GM19239 (cell line): ENCODE measurements around the gene EHBP1L1.
"Not testable (repeated sequence)": the region's sequence is repeated elsewhere in the genome, so short reads cannot be mapped to it uniquely, and the experiment has no call there.

Experiments used
- DNase-seq: peaks from one replicate; pipeline ENCODE4 v3.0.0; 2011; ENCODE audit warnings: low spot score; ENCODE audit not compliant: insufficient read length
- FAIRE-seq: peaks from 2 replicates; lab custom pipeline; 2011; peaks lifted over from hg19 to GRCh38; lab: Jason Lieb, UNC

The EHBP1L1 gene

DNA sequence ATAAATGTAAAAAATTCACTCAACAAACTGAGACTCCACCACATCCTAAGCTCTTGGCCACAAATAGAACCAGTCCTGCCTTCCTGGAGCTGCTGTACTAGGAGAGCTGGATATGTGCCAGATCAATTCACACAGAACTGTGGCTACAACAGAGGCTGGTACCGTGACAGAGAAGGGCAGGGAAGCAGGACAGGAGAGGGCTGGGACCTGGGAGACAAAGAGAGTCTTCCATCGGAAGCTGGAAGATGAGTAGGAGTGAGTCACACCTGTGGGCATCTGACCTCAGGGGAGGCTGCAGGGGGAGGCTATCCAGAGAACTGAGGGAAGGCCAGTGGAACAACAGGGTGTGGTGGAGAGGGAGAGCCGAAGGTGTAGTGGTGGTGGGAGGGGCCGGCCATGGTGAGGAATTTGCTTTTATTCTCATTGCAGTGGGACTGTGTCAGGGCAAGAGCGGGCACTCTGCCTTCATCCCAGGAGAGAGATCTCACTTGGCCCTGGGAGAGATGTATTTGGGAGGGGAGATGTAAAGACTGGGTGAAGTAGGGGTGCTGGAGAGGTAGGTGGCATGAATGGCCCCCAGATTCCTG lies 15.8 kb upstream of the EHBP1L1 start:
- no peak for FAIRE-seq
- DNase-seq, result no peak

DNA sequence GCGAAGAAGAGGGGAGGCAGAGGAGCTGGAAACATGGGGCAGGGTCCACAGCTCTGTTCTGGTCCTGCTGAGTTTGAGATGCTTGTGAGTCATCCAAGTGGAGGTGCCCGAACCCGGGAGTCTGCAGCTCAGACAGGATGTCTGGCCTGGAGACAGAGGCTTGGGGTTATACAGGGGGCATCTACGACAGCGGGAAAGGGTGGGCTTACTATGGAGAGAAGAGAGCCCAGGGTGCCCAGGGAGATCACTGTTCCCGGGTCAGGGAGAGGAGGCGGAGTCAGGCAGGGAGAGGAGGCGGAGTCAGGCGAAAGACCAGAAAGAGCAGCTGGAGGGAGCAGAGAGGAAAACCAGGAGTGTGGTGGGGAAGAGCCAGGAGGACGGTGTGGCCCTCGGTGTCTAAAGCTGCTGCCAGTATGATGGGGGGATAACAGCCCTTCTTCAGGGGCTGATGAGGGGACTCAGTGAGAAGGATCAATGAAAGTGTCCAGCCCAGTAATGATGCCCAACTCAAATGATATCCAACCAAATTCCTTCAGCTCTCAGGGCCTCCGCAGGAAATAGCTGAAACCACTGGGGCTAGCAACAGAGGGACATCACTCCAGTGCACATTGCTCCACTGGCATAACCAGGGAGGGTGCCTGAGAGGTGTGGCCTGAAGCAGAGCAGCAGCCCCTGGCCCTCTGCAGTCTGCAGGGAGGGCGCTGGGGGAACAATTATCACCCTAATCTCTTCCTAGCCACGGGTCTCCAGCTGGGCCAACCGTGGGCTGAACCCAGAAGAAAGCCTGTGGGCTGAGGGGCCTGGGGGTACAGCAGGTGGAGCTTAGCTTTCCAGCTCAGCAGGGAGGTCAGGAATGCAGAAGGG lies 15.1 kb upstream of the EHBP1L1 start:
- DNase-seq (no peak), FAIRE-seq (no peak)

DNA sequence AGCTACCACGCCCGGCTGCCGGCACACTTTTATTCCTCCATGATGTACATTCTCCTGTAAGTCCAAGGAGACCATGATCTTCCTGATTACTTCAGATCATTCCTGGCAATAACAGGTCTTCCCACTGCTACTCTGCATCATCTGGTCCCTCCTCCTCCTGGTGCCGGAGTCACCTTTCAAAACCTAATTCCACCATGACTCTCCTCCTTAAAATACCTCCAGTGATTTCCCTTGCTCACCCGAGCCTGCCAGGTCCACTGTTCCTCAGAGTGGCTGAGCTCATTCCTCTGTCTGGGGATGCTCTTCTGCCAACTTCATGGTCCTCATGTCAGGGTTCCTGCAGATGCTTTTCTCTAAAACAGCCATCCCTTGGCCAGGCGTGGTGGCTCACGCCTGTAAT lies 13.8 kb upstream of the EHBP1L1 start:
- FAIRE-seq (no peak), DNase-seq (no peak)

DNA sequence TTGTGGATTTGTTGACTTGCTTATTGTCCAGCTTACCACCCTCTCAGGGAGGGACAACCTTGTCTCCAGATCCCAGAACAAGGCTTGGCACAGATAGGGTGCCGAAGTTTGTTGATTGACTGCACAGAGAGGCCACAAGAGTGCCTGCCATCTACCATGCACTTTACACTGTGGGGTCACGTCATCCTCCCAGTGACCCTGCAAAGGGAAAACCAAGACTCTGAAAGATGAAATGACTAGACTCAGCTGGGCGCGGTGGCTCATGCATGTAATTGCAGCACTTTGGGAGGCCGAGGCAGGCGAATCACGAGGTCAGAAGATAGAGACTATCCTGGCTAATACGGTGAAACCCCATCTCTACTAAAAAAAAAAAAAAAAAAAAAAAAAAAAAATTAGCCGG lies 13.1 kb upstream of the EHBP1L1 start:
- FAIRE-seq (no peak), DNase-seq (no peak)

DNA sequence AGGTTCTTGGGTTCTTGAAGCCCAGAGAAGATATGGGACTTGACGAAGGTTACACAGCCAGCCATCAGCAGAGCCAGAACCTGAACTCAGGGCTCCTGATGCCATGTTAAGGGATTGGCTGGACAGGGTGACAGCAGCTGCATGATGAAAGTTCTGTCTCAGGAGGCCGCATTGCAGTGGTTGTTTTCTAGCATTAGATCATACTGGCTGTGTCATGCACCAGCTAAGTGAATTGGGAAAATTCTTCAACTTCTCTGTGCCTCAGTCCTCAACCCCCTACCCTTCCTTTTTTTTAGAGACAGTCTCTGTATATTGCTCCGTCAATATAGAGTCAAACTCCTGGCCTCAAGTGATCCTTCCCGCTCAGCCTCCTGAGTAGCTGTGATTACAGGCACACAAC lies 12.3 kb upstream of the EHBP1L1 start:
- FAIRE-seq, result no peak
- DNase-seq, result no peak

DNA sequence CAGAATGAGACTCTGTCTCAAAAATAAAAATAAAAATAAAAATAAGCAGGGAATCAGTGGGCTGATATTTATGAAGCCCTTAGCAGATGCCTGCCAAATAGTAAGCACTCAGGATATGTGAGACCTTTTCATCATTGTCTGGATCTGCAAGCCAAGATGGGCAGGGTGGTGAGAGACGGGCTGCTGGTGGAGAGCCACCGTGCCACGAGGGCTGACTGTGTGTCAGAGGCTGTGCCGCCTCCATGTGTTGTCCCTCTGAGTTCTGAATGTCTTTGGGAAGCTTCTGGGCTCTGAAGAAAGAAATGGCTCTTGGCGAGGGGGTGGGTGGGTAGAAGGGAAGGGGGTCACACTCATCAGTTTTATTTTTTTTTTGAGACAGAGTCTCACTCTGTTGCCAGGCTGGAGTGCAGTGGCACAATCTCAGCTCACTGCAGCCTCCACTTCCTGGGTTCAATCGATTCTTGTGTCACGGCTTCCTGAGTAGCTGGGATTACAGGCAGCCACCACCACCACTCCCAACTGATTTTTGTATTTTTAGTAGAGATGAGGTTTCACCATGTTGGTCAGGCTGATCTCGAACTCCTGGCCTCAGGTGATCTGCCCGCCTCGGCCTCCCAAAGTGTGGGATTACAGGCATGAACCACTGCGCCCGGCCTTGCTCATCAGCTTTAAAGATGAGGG lies 10.8 kb upstream of the EHBP1L1 start:
- not testable (repeated sequence) for DNase-seq, FAIRE-seq

DNA sequence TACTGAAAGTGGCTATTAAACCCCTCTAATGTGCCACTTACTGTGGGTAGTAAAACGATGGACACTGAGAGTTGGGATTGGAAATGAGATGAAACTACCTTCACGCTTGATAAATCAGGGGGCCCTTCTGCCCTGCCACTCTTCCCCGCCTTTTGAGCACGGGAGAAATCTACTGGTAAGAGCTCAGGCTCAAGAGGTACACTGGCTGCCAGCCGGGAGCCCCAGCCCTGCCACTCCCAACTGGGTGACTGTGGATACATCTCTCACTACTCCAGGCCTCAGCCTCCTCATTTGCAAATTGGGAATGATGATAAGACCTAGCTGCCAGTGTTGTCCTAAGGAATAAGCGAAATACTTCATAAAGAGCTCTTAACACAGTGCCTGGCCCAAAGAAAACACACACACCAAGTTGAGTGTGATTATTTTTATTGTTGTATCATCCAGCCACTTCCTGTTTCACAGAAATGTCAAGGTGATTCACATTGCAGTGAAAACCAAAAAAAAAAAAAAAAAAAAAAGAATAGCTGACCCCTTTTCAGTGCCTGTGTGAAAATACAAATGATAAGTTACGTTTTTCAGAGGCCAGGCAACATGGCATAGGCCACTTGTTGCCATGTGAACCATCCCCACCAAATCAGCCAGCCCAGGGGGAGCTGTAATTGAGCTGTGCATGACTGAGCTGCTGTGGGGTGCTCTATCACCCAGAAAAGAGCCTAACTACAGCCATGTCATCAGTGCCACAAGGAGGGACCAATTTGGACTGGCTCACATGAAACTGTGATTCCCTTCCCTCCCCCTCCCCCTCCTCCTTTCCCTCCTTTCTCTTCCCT lies 10.0 kb upstream of the EHBP1L1 start:
- FAIRE-seq, result no peak

DNA sequence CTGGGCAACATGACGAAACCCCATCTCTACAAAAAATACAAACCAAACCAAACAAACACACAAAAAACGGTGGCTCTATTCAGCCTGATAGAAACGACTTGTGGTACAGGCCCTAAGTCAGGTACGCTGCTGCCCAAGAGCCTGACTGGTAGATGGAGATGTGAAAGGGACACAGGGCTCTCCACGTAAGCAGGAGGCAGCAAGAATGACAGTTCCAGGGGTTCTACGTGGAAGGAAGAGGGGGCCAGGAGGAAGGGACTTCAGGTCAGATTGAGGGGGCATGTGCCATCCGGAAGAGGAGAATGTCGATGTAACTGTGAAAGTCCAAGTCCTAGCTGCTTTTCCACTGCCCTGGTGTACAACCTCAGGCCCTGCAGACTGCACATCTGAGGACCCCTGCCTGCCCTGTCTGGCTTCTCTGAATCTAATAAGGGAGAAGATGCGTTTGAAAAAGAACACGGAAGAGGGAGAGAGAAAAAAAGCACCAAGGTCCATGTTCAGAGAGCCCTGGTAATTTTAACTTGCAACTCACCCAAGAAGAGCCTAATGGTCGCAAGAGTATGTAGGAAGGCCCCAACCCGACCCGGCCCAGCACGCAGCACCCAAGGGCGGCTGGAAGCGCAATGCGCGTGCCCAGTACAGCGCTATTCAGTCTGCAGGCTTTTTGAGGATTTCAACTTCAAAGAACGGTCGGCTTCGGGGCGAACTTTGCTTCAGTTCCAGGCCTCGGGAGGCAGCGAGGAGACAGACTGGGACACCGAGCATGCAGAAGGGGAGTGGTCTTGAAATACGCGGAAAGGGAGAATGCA lies 6.5 kb upstream of the EHBP1L1 start:
- FAIRE-seq (no peak), DNase-seq (no peak)

More for the DNA sequence above, 10.0 kb upstream of the EHBP1L1 start:
- no peak for DNase-seq

DNA sequence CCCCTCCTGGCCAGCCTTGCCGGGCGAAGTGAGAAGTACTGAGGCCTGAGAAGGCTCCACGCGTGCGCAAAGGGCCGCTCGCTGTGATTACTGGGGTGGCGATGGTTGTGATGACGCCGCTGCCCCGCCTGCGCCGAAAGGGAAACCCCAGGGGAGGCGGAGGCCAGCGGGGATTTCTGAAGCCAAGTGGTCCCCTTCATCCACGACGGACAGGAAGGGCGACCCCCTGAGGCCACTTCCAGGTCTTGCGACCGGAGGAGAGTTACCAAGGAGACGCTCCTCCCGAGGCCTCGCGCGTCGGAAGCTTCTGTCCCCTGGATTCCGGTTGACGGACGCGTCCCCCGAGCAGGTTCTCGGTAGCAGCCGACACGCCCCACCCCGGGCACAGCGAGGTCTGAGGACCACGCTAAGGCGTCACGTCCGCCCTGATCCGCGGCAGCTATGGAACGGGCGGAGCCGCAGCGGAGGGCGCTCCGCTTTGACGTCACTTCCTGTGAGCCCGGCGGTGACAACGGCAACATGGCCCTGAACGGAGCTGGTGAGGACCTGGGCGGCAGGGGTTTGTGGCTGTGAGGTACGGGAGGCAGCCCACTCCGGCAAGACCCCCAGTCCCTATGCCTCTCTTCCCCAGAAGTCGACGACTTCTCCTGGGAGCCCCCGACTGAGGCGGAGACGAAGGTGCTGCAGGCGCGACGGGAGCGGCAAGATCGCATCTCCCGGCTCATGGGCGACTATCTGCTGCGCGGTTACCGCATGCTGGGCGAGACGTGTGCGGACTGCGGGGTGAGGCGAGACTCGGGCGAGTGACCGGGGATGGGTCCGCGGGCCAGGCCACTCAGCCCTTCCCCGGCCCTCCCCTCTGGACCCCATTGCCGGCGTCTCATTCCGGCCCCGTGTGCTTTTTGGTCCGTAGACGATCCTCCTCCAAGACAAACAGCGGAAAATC lies 5.6 kb upstream of the EHBP1L1 start, which contains the start of gene ZNRD2:
TSS of gene ZNRD2 (plus strand) at position 505 of the 946 bp plus-strand sequence. CDS start at position 520, 15 bp downstream.
- FAIRE-seq (peak; percentile 92), DNase-seq (peak; percentile 95)

DNA sequence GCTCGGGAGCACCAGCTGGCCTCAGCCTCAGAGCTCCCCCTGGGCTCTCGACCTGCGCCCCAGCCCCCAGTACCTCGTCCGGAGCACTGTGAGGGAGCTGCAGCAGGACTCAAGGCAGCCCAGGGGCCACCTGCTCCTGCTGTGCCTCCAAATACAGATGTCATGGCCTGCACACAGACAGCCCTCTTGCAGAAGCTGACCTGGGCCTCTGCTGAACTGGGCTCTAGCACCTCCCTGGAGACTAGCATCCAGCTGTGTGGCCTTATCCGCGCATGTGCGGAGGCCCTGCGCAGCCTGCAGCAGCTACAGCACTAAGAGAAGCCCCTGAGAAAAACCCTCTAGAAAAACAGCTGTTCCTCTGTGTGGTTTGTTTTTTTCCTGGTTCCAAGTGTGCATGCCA lies 4.4 kb upstream of the EHBP1L1 start:
- no peak for FAIRE-seq

DNA sequence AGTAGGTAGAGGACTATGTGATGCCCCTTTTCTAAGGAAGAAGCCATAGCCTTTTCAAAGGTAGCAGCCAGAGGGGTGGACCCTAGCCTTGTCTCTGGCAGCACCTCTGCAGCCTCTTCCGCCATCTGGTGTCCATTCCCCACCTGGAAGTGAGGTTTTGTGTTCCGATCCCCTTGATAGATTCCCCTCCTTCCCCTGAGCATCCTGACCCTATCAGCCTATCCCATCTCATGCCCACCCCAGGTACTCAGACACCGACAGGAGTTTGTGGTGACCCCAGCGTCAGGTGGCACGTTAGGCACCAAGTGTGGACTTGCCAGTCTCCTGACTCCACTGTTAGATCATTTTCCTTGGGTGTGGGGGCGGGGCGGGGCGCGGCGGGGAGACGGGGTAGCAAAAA lies 3.9 kb upstream of the EHBP1L1 start:
- FAIRE-seq, result no peak
- no peak for DNase-seq

More for the DNA sequence above, 4.4 kb upstream of the EHBP1L1 start:
- no peak for DNase-seq

DNA sequence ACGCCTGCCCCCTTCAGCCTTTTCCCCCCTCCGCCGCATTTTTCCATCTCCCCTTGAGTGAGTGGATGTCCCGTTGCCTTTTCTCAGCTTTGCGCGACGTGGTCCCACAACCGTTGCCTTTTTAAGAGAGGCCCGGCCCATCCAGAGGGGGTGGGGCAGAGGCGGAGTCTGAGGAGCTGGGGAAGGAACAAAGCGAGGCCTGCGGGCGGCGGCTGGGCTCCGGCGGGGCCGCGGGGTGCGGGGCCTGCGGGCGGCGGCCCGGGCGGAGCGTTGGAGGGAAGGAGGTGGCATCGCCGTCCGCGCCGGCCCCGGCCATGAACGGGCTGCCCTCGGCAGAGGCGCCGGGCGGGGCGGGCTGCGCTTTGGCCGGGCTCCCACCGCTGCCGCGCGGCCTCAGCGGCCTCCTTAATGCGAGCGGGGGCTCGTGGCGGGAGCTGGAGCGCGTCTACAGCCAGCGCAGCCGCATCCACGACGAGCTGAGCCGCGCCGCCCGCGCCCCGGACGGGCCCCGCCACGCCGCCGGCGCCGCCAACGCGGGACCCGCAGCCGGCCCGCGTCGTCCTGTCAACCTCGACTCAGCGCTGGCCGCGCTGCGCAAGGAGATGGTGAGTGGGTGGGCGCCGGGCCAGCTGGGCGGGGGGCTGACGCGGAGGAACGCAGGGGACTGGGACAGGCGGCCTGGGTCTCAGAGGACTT lies 3.3 kb upstream of the EHBP1L1 start, which contains the start of gene FAM89B:
TSS of gene FAM89B (plus strand) at position 183 of the 696 bp plus-strand sequence. CDS start at position 315, 132 bp downstream.
- DNase-seq, result no peak
- peak; percentile 70 for FAIRE-seq

DNA sequence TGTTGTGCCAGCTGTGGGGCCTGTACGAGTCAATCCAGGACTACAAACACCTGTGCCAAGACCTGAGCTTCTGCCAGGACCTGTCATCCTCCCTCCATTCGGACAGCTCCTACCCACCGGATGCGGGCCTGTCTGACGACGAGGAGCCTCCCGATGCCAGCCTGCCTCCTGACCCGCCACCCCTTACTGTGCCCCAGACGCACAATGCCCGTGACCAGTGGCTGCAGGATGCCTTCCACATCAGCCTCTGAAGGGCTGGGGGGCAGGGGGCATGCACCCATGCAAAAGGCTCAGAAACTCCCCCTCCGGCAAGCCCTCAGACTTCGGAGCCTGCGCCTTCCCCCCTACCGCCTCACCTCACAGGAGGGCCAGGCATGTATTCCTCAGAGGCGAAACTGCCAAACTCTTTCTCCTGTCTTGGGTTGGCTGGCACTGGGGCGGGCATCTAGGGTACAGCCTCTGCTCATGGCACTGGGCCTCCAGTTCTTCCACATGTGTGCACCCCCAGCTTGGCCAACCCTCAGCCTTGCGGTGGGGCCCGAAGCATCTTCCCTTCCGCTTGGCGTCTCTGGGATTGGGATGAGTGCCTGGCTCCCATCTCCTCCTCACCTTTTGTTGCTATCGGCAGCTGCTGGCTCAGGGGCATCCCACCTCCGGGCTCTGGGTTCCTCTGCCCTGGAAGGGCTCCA lies 2.3 kb upstream of the EHBP1L1 start:
- no peak for DNase-seq
- FAIRE-seq, result no peak

DNA sequence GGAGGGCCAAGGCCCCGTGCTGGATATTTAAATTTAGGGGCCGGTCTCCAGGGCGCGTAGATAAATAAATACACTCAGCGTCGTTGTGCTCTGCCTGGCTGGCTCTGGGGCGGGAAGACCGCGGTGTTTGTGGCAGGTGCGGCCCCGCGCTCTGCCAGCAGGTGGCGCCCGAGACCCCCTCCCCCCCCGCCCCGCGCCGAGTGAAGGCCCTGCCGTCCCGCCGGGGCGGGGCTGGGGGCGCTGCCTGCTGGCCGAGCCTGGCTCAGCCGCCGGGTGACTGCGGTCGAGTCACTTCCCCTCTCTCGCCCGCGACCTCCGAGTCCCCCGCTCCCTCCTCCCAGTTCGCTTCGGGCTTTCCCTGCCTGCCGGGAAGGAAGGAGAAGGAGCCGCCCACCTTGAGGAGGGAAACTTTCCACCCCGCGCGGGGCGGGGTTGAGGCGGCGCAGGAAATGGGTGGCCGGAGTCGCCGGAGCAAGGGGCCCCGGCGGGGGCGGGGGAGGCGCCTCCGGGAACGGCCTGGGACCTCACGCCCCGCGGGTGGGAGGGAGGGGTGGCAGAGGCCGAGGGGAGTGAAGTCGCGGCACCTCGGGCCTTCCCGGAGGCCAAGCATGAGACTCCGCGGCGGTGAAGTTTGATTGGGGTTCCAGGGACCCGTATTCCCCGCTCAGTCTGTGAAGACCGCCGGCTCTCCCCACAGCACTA lies 1.6 kb upstream of the EHBP1L1 start:
- DNase-seq (peak; percentile 97), FAIRE-seq (peak; percentile 67)

DNA sequence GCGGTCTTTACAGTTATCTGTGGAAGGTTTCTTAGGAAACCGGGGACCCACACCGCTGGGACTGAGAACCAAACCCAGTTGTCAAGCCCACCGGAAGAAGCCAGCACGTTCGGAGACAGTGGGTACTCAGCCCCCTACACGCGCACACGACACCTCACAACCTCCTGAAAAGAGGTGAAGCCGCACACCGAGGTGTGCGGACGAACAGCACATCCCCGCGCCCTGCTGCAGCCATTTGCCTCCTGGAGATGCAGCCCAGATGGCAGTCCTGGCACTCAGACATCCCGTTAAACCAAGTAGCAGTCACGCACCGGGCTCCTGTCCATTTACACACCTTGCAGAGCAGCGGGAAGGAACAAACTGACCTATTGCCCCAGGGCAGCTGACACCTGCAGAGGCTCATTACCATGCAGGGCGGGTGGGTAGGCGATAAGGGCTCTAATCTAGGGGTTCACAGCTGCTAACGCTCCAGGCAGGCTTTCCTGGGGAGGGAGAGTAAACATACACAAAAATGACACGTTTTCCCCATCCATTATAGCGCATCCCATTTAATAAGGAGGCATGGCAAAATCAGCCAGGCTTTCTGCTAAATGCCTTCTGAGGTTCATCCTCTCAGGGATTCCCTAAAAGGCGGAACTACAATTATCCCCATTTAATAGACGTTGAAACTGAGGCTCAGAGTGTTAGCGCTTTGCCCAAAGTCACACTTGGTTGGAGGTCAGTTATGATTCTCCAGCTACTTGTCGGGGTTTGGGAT lies 864 bp upstream of the EHBP1L1 start:
- DNase-seq (no peak), FAIRE-seq (peak; percentile 90)
